Caco-2 (cell line): ENCODE results near the gene SEMA4D. TPM values are rescaled to one million over a fixed set of nuclear protein-coding genes. Genes with fewer than 3 reads are reported as not detected.

Source experiments
- BruUV-seq: library from RNA; stranded (reverse); fragments of 400-500 nt; replicated peaks from 2 replicates; lab custom pipeline; 2021; lab: Mats Ljungman, UMichigan
- CTCF ChIA-PET: fragments of 300-600 bp; sonication (Branson Sonifier 250); formaldehyde crosslinking; loops from one replicate; lab custom pipeline; 2022; ENCODE audit warnings: antibody characterized with exemption; lab: Charles Lee
- POLR2A ChIA-PET: fragments of 300-600 bp; sonication (Branson Sonifier 250); formaldehyde crosslinking; loops from one replicate; lab custom pipeline; 2022; ENCODE audit warnings: antibody characterized with exemption; lab: Charles Lee
- DNase-seq, 2 experiments: peaks; one replicate each; pipeline versions ENCODE4 v3.0.0 to v3.0.0-alpha.2; 2020 to 2022
- H3K27me3 ChIP-seq: replicated peaks from 2 replicates; pipeline ENCODE4 v1.6.0; 2011; ENCODE audit warnings: low read length; ENCODE audit not compliant: control insufficient read depth, insufficient read depth
- H3K36me3 ChIP-seq: 2 replicates; pipeline ENCODE4 v1.5.1; 2011; ENCODE audit warnings: low read length; ENCODE audit not compliant: control insufficient read depth, insufficient read depth
- H3K4me1 ChIP-seq: fragments of 250-450 bp; sonication (Bioruptor Pico); 2 replicates; pipeline ENCODE4 v1.5.1; 2020; ENCODE audit warnings: mild to moderate bottlenecking
- H3K4me3 ChIP-seq: 2 replicates; pipeline ENCODE4 v1.5.1; 2011; ENCODE audit warnings: low read depth, mild to moderate bottlenecking, control low read depth, low read length
- H3K9me3 ChIP-seq: fragments of 250-450 bp; sonication (Bioruptor Pico); 2 replicates; pipeline ENCODE4 v1.5.1; 2020; ENCODE audit warnings: mild to moderate bottlenecking, moderate library complexity
- H3K27ac Mint-ChIP-seq: one replicate; pipeline ENCODE4 v1.8.0; 2022; ENCODE audit warnings: mixed read lengths; ENCODE audit not compliant: unreplicated experiment
- H3K27me3 Mint-ChIP-seq: one replicate; pipeline ENCODE4 v1.8.0; 2022; ENCODE audit warnings: mixed read lengths; ENCODE audit not compliant: insufficient read depth, unreplicated experiment
- H3K36me3 Mint-ChIP-seq: one replicate; pipeline ENCODE4 v1.8.0; 2022; ENCODE audit warnings: mild to moderate bottlenecking, mixed read lengths; ENCODE audit not compliant: insufficient read depth, unreplicated experiment
- H3K4me1 Mint-ChIP-seq: one replicate; pipeline ENCODE4 v1.8.0; 2022; ENCODE audit warnings: low read depth, mixed read lengths; ENCODE audit not compliant: unreplicated experiment
- H3K4me3 Mint-ChIP-seq: one replicate; pipeline ENCODE4 v1.8.0; 2022; ENCODE audit warnings: mild to moderate bottlenecking, moderate library complexity, mixed read lengths; ENCODE audit not compliant: unreplicated experiment
- H3K9me3 Mint-ChIP-seq: one replicate; pipeline ENCODE4 v1.8.0; 2022; ENCODE audit warnings: mixed read lengths; ENCODE audit not compliant: unreplicated experiment
- CTCF ChIP-seq, 2 experiments: fragments of 200-600 bp in 1 of 2; IDR thresholded peaks; 1 replicate in 1 of 2; 2 replicates in 1 of 2; pipeline versions ENCODE4 v1.5.1 to v1.8.0; 2011 to 2022; ENCODE audit warnings: antibody characterized with exemption in 1 of 2, control low read depth in 1 of 2, inconsistent platforms in 1 of 2, low read depth in 1 of 2, low read length in 1 of 2, mild to moderate bottlenecking in 1 of 2, moderate library complexity in 1 of 2; ENCODE audit not compliant: insufficient read depth in 1 of 2, severe bottlenecking in 1 of 2, unreplicated experiment in 1 of 2
- intact Hi-C: fragments of 100-400 bp; cut with micrococcal nuclease; formaldehyde crosslinking; loops from one replicate; pipeline ENCODE4 v1.10.0; 2022; ENCODE audit not compliant: unreplicated experiment
- total RNA-seq: library from RNA; stranded (reverse); gene quantifications from 2 replicates; pipeline ENCODE4 v1.2.3, GENCODE V29; 2022

The SEMA4D gene
- total RNA-seq, 1 experiment from 2014 or later: 17.1 TPM

- no peaks in the 10 kb centered on the region for H3K9me3 Mint-ChIP-seq
- CTCF ChIA-PET: no interaction called here
Observed at GRCh38 chr9:89370593-89370992, 127.3 kb downstream of the SEMA4D start.

GRCh38 chr9:89368978-89369377 lies 128.9 kb downstream of the SEMA4D start:
- H3K36me3 ChIP-seq: no peaks in the 10 kb centered on the region
- intact Hi-C loops: no loop called here
- no peak for TF ChIP-seq CTCF (IDR thresholded peaks at IDR 0.05; ENCODE audit: insufficient read depth in 1 of 2, low read depth in 1 of 2, low read length in 1 of 2, severe bottlenecking in 1 of 2, unreplicated experiment in 1 of 2)
- H3K36me3 Mint-ChIP-seq: no peaks in the 10 kb centered on the region
- BruUV-seq: no TSS peak
- DNase-seq: no peak
- no peaks in the 10 kb centered on the region for H3K9me3 Mint-ChIP-seq
- CTCF ChIA-PET: no interaction called here
- no peak overlapping the region for H3K4me3 ChIP-seq
- no peaks in the 10 kb centered on the region for H3K9me3 ChIP-seq
- H3K27me3 Mint-ChIP-seq: no peaks in the 10 kb centered on the region
- H3K4me3 Mint-ChIP-seq: no peak overlapping the region
- H3K27me3 ChIP-seq: no peaks in the 10 kb centered on the region
- POLR2A ChIA-PET: no interaction called here
- H3K4me1 ChIP-seq: no peaks in the 10 kb centered on the region
- H3K27ac Mint-ChIP-seq: no peak overlapping the region
- H3K4me1 Mint-ChIP-seq: no peaks in the 10 kb centered on the region

More at GRCh38 chr9:89370593-89370992, 127.3 kb downstream of the SEMA4D start:
- H3K27me3 ChIP-seq: no peaks in the 10 kb centered on the region
- Mint-ChIP-seq H3K36me3 (no peaks in the 10 kb centered on the region), H3K4me1 (no peaks in the 10 kb centered on the region), H3K27ac (no peak overlapping the region), H3K4me3 (no peak overlapping the region), H3K27me3 (no peaks in the 10 kb centered on the region)
- POLR2A ChIA-PET: no interaction called here
- H3K9me3 ChIP-seq: no peaks in the 10 kb centered on the region
- intact Hi-C loops: no loop called here
- no peak overlapping the region for H3K4me3 ChIP-seq
- TF ChIP-seq CTCF (IDR thresholded peaks at IDR 0.05; ENCODE audit: insufficient read depth in 1 of 2, low read depth in 1 of 2, low read length in 1 of 2, severe bottlenecking in 1 of 2, unreplicated experiment in 1 of 2): no peak
- H3K36me3 ChIP-seq: no peaks in the 10 kb centered on the region
- no TSS peak for BruUV-seq
- no peak for DNase-seq
- H3K4me1 ChIP-seq: no peaks in the 10 kb centered on the region

- DNase-seq: no peak
- H3K9me3 ChIP-seq: no peaks in the 10 kb centered on the region
- no peaks in the 10 kb centered on the region for H3K27me3 ChIP-seq
- no peak for TF ChIP-seq CTCF (IDR thresholded peaks at IDR 0.05; ENCODE audit: insufficient read depth in 1 of 2, low read depth in 1 of 2, low read length in 1 of 2, severe bottlenecking in 1 of 2, unreplicated experiment in 1 of 2)
- Mint-ChIP-seq H3K36me3 (no peaks in the 10 kb centered on the region), H3K9me3 (no peaks in the 10 kb centered on the region), H3K4me1 (no peaks in the 10 kb centered on the region), H3K27me3 (no peaks in the 10 kb centered on the region), H3K27ac (no peak overlapping the region), H3K4me3 (no peak overlapping the region)
- ChIA-PET POLR2A (no interaction called here), CTCF (no interaction called here)
- H3K4me1 ChIP-seq: no peaks in the 10 kb centered on the region
- no peak overlapping the region for H3K4me3 ChIP-seq
- BruUV-seq: no TSS peak
- intact Hi-C loops: no loop called here
- no peaks in the 10 kb centered on the region for H3K36me3 ChIP-seq
Observed at GRCh38 chr9:89368550-89368949, 129.4 kb downstream of the SEMA4D start.
